SH-SY5Y (cell line): Measurements from ENCODE around the gene PLXDC2.

ENCODE experiments used
- GATA2 ChIP-seq: IDR thresholded peaks from 2 replicates; pipeline ENCODE4 v1.6.1; 2011; ENCODE audit warnings: mild to moderate bottlenecking, low read depth, low read length
- GATA3 ChIP-seq: IDR thresholded peaks from 2 replicates; pipeline ENCODE4 v1.6.1; 2011; ENCODE audit warnings: low read depth, mild to moderate bottlenecking, low read length, moderate library complexity

DNA sequence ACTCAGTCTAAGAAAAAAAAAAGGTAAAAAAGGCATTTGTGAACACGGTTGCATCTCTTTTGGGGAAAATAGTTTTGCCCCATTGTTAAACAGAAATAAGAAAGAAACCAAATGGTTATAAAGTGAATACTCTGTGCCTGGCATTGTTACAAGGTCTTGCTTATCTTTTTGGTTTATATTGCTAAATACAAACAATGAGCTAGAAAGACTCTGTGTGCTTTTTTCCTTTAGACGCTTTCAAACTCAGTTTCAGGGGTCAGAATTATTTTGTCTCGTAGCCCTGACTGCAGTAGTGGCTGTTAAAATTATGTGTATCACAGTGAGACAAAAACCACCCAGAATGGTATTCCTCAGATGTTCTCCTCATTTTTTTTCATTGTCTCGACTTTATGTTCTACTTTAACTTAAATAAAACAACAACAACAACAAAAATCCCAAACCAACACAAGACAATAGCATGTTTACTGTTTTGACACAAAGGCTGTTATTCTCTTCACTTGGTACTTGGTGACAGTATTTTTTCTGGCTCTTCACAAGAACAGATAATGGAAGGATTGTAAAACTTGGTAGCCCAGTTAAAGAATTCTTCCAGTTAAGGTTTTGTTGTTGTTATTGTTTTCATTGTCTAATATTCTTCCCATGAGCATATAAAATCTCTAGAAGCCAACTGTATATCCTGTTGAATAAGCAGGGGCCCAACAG is 190.1 kb downstream of the PLXDC2 start:
- TF ChIP-seq GATA3 (no peak), GATA2 (no peak)
